NCI-H2081 treated with DMSO at 0.1 percent for 48 hours (cell line): ENCODE results near the gene LYSMD4.

Source experiments
- DNase-seq: peaks from one replicate; lab custom pipeline; 2025; lab: John Stamatoyannopoulos, UW

LYSMD4 gene

DNA sequence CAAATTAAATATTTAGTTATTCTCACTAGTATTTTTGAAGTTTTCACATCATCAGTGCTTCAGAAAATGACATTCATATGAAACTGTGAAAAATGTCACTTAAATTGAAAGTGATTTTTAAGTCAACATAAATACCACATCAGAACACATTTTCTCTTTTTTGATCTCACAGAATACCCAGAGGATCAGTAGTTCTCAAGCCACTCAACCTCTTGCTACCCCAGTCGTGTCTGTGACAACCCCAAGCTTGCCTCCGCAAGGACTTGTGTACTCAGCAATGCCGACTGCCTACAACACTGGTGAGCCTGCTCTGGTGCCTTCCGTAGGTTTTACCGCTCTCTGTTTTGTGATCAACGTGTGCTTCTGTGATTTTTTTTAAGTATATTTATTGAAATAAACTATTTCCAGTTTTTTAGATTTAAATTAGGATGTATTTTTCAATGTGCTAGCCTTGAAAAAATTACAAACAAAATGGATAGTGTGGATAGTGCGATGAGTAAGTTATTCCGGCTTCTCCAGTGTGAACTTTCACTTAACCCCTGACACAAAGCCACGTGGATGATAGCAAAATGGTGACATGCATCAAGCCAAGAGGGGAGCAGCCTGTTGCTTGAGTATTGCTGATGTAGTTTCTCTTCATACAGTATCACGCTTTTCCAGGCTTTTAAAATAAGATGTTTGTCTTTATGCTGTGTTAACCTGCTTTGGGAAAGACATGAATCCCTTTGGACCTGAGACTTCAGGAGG, 26.5 kb downstream of the LYSMD4 start:
- DNase-seq = no peak

DNA sequence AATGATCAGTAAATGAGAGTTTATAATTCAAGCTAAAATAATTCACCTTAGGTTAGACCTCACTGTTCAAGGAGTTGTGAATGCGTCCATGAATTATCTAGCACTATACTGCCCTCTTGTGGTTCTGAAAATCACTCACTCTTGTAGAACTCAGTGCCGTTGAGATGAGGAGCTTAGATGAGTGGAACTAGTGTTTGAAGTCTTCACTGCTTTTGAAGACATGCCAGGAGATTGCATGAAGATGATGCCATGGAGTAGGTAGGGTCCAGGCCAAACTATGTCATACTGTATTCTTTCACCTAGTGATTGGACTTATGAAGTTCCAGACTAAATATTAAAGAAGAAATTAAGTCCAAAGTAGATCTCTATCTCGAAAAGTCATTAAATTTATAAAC, 28.8 kb downstream of the LYSMD4 start:
- DNase-seq = peak; percentile 64

GRCh38 chr15:99703603-99704443, 29.4 kb downstream of the LYSMD4 start:
- no peak for DNase-seq

GRCh38 chr15:99702895-99703602, 30.2 kb downstream of the LYSMD4 start:
- no peak for DNase-seq

GRCh38 chr15:99696096-99696495, 37.1 kb downstream of the LYSMD4 start:
- DNase-seq = no peak

DNA sequence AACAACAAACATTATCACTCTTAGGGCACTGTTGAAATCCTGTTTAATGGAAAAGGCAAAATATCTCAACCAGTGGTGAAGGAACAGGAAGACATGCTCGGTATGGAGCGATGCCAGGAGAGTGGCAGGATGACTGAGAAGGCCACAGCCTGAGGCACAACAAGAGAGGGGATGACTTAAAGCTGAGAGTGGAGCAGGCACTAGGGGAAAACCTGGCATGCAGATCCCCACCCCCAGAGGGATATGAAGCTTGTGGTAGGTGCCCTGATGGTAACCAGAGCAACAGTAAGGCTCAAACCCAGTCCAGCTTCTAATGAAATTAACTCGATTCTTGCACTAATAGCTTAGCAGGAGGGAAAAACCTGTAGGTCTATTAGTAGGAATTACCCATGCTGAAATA, 40.4 kb downstream of the LYSMD4 start:
- DNase-seq = no peak

- DNase-seq = no peak
Observed at GRCh38 chr15:99686290-99686689, 46.9 kb downstream of the LYSMD4 start.

GRCh38 chr15:99683000-99683670, 50.1 kb downstream of the LYSMD4 start:
- no peak for DNase-seq

DNA sequence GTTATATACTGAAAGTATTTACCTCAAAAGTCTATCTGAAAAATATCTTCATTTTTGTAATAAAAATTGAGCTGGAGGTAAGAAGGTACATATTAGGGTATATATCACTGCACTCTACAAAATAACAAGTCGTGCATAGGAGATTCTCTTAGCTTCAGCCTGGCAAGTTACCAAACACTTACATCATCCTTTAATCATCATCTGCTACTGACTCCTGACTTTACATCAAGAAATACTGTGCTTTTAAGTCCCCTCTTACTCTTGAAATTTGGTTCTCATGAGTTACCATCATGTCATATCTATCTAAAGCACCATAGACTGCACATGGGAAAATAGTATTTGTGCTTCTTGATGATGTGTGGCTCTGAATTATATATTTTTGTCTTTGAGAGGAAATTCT, 50.8 kb downstream of the LYSMD4 start:
- no peak for DNase-seq

- no peak for DNase-seq
Observed at GRCh38 chr15:99681990-99682389, 51.2 kb downstream of the LYSMD4 start.

DNA sequence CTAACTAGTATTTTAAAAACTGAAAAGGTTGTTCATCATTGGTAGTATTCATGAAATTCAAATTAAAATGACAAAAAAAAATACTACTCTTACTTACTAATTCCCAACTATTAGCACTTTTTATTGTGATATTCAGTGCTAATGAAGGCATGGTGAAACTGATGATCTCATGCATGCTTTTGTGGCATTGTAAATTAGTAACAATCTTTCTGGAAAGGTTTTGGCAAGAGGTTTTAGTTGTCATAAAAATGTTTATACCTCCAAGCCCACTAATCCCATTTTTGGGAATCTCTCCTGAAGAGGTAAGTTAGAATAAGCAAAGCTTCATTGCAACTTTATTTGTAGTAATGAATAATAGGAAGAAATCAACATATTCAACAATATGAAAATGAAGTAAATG, 53.0 kb downstream of the LYSMD4 start:
- DNase-seq = no peak

DNA sequence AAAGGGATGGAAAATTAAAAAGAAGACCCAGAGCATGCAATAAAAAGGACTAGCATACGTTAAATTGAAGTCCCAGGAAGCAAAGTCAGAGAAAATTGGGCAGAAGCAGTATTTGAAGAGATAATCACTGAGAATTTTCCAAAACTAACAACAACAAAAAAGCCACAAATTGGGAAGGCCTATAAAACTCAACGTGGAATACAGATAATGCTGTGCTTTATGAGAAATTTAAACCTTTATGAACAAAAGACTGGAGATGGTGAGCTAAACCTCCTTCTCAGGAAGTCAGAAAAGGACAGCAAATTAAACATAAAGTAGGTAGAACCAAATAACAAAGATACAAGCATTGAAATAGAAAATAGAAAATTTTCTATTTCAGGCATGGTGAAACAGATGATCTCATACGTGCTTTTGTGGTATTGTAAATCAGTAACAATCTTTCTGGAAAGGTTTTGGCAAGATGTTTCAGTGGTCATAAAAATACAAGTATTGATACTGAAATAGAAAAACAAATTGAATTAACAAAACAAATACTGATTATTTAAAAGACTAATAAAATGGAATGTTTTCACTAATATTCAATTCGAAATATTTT, 55.6 kb downstream of the LYSMD4 start:
- DNase-seq = no peak
